ENCODE data around the gene SMG9. TPM values are rescaled to one million over a fixed set of nuclear protein-coding genes. Genes with fewer than 3 reads are reported as not detected.

SMG9 gene
- total and polyA plus RNA-seq, 2 of the 4 experiments (the other 2 are of a cell fraction): 4.8 to 24.3 TPM

DNA sequence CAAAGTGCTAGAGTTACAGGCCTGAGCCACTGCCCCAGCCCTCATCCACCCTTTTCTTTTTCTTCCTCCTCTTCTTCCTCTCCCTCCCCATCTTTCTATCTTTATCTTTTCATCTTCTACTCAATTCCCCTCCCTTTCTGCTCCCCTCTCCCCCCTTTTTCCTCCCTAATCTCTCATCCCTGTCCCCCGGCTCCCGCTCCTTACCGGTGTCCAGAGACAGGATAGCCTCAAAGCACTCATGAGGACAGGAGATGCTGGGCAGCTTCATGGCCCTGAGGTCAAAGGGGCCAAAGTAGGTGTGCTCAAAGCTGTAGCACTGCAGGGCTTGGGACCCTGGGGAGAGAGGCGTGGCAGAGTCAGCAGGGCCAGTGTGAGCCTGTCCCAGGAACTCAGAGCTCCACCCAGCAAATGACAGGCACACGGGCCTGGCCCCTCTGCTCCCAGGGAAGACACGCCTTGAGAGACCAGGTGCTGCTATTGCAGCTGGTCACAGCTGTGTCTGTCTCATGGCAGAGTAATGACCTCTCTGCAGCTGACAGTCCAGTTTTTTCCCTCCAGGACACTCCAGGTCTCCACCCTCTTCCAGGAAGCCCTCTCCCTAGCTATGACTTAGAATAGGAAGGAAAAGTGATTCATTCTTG, 44.9 kb upstream of the SMG9 start:
- Histone ChIP-seq H3K9me1 (ENCODE audit: insufficient read depth, low read length) (no peaks in the 10 kb centered on the region), H3K4me3 (ENCODE audit: insufficient read depth, low read depth, low read length) (no peak overlapping the region), H3K27me3 (ENCODE audit: control insufficient read depth, insufficient read depth, low read length) (peaks cover 46% of the 10 kb centered on the region), H2BK20ac (ENCODE audit: low read depth, low read length) (no peak overlapping the region), H4K91ac (ENCODE audit: insufficient read depth, low read depth, low read length) (no peak overlapping the region), H3K4me1 (ENCODE audit: control insufficient read depth, insufficient read depth, low read length) (peaks cover 3% of the 10 kb centered on the region; the same call in 1 of the 2 replicates), H3K23ac (ENCODE audit: low read depth, low read length) (no peak overlapping the region), H2BK15ac (ENCODE audit: low read depth, low read length) (no peak overlapping the region), H2AK9ac (replicated peaks; ENCODE audit: low read depth, low read length, poor library complexity) (no peak overlapping the region), H4K8ac (ENCODE audit: low read depth in 2 of 2, low read length in 2 of 2) (no peak overlapping the region), H3K4ac (ENCODE audit: low read depth, low read length) (no peak overlapping the region), H2BK5ac (ENCODE audit: low read depth, low read length, poor library complexity, severe bottlenecking) (no peak overlapping the region), H2BK120ac (ENCODE audit: low read depth, low read length) (no peak overlapping the region), H3K56ac (ENCODE audit: extremely low read depth, insufficient read depth, low read length) (no peak overlapping the region), H4K5ac (ENCODE audit: low read depth, low read length) (no peak overlapping the region), H2AFZ (replicated peaks; ENCODE audit: low read length, poor library complexity) (peak overlapping the region; percentile 8), H3K9ac (ENCODE audit: low read depth, low read length) (no peak overlapping the region), H3K4me2 (ENCODE audit: low read depth, low read length) (no peak overlapping the region), H3K27ac (ENCODE audit: insufficient read depth, low read length) (no peak overlapping the region), H3K14ac (replicated peaks; ENCODE audit: low read depth, low read length) (no peak overlapping the region), H2AK5ac (ENCODE audit: low read depth, low read length) (no peak overlapping the region), H3K9me3 (ENCODE audit: control insufficient read depth, insufficient read depth, low read length) (peaks cover 9% of the 10 kb centered on the region), H3K36me3 (ENCODE audit: control insufficient read depth, insufficient read depth, low read length) (no peaks in the 10 kb centered on the region), H3K79me1 (ENCODE audit: low read depth in 1 of 2, low read length in 2 of 2) (no peaks in the 10 kb centered on the region), H3K18ac (ENCODE audit: low read depth, low read length) (no peak overlapping the region), H4K20me1 (ENCODE audit: insufficient read depth, low read length) (no peaks in the 10 kb centered on the region)
- CTCF ChIA-PET: interaction anchor here (1.9 kb wide), 1 partner anchor 10 kb away, joined by 5 read pairs; no protein-coding TSS in a partner anchor
- 53% methylated on average over 3 of the region's 6 CpGs; no CpG with 5 or more reads in 1 of the 2 experiments for WGBS, 2 experiments (ENCODE audit: extremely low coverage in 2 of 2, insufficient read length in 1 of 2)
- no peak for DNase-seq
- POLR2A ChIA-PET (ENCODE audit: unreplicated experiment): no interaction called here
- ATAC-seq (ENCODE audit: low read depth): no peak
- TF ChIP-seq BHLHE40 (IDR thresholded peaks at IDR 0.05; ENCODE audit: low read depth, low read length): no peak
- TF ChIP-seq CEBPB (IDR thresholded peaks at IDR 0.05; ENCODE audit: low read depth, low read length): no peak
- TF ChIP-seq CTCF (conservative IDR thresholded peaks at IDR 0.05; ENCODE audit: low read depth, low read length): no peak
- no peak for TF ChIP-seq SMC3 (IDR thresholded peaks at IDR 0.05; ENCODE audit: low read depth, low read length)
- intact Hi-C loops (cut with micrococcal nuclease): loop anchor here (10.0 kb wide), 1 partner anchor 355 kb away; no protein-coding TSS in a partner anchor
- BruUV-seq (replicated peaks): no TSS peak
- dilution Hi-C loops (cut with HindIII; ENCODE audit: low sequenced_read_pairs, unreplicated experiment): no loop called here
- in situ Hi-C loops (cut with MboI; ENCODE audit: low sequenced_read_pairs): no loop called here
